ENCODE measurements around the gene LDAF1.
A peak's percentile ranks its signal among the peaks of the same experiment; 100 is the strongest.
"Not testable (repeated sequence)": the region's sequence is repeated elsewhere in the genome, so short reads cannot be mapped to it uniquely, and the experiment has no call there.

Gene LDAF1

GRCh38 chr16:21158208-21159110 is at the start of gene LDAF1:
LDAF1 (plus strand) TSS chr16:21158674; CDS start chr16:21161183, 2,509 bp downstream.
- DNase-seq (ENCODE audit: low spot score), result peak; percentile 93
- in situ Hi-C loops (cut with MboI; ENCODE audit: low sequenced_read_pairs, unreplicated experiment), result no loop called here
- no peak for TF ChIP-seq CTCF (IDR thresholded peaks at IDR 0.05; ENCODE audit: borderline replicate concordance, control extremely low read depth, extremely low read depth, insufficient read depth, missing control alignments)

GRCh38 chr16:21115551-21115950 is 42.9 kb upstream of the LDAF1 start:
- in situ Hi-C loops (cut with MboI; ENCODE audit: low sequenced_read_pairs, unreplicated experiment); DNase-seq (ENCODE audit: low spot score): not testable (repeated sequence)

- no peak for DNase-seq (ENCODE audit: low spot score)
- in situ Hi-C loops (cut with MboI; ENCODE audit: low sequenced_read_pairs, unreplicated experiment), result no loop called here
- no peak for TF ChIP-seq CTCF (IDR thresholded peaks at IDR 0.05; ENCODE audit: borderline replicate concordance, control extremely low read depth, extremely low read depth, insufficient read depth, missing control alignments)
Observed at GRCh38 chr16:21116148-21116693, 42.3 kb upstream of the LDAF1 start.

DNA sequence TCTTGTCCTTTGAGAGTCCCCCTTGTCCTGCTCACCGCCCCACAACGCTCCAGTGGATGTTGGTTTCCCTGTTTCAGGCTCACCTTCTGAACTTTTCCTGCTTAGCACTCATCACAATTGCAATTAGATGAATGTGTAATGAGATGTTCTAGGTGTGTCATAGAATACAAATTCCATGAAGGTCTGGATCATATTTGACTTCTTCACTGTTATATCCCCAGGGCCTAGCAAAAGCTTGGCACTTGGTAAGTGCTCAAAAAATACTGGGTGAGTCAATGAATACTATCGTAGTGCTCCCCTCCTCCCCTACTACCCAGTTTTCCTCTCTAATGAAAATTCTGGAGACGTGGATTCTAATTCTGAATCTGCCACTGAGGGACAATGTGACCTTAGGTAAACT is 40.9 kb upstream of the LDAF1 start:
- in situ Hi-C loops (cut with MboI; ENCODE audit: low sequenced_read_pairs, unreplicated experiment), result no loop called here
- no peak for TF ChIP-seq CTCF (IDR thresholded peaks at IDR 0.05; ENCODE audit: borderline replicate concordance, control extremely low read depth, extremely low read depth, insufficient read depth, missing control alignments)
- no peak for DNase-seq (ENCODE audit: low spot score)

DNA sequence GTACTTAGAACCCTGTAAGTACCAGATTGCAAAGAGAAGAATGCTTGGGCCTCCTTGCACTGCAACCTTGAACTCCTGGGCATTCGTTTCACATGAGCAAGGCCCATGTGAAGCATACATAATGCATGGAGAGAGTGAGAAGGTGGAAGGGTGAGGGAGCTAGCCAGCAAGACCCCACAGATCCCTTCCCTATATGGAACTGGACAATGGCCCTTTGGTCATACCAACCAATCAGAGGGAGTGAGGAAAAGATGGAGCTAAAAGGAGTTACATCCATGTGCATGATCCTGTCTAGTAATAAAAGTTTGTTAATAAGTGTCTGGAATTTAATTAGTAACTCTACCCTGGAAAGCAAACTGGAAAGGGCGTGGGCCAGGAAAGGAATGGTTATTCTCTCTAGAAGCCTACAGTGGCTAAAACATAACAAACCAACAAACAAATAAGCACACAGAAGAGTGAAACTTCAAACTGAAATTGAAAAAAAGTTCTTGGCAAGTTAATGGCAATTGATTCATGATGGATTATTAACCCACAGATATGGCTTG is 37.4 kb upstream of the LDAF1 start:
- DNase-seq (ENCODE audit: low spot score), result no peak
- no peak for TF ChIP-seq CTCF (IDR thresholded peaks at IDR 0.05; ENCODE audit: borderline replicate concordance, control extremely low read depth, extremely low read depth, insufficient read depth, missing control alignments)
- in situ Hi-C loops (cut with MboI; ENCODE audit: low sequenced_read_pairs, unreplicated experiment), result no loop called here

- in situ Hi-C loops (cut with MboI; ENCODE audit: low sequenced_read_pairs, unreplicated experiment), result no loop called here
- DNase-seq (ENCODE audit: low spot score), result no peak
- TF ChIP-seq CTCF (IDR thresholded peaks at IDR 0.05; ENCODE audit: borderline replicate concordance, control extremely low read depth, extremely low read depth, insufficient read depth, missing control alignments), result no peak
Observed at GRCh38 chr16:21125191-21125590, 33.3 kb upstream of the LDAF1 start.

DNA sequence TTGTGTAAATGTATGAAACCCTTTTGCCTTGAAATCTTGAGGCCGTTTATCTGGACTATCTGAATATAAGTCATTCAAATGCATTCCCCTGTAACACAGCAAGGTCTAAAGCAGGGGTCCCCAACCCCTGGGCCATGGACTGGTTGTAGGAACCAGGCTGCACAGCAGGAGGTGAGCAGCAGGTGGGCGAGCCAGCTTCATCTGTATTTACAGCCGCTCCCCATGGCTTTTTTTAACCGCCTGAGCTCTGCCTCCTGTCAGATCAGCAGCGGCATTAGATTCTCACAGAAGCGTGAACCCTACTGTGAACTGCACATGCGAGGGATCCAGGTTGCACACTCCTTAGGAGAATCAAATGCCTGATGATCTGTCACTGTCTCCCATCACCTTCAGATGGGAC is 32.0 kb upstream of the LDAF1 start:
- no peak for TF ChIP-seq CTCF (IDR thresholded peaks at IDR 0.05; ENCODE audit: borderline replicate concordance, control extremely low read depth, extremely low read depth, insufficient read depth, missing control alignments)
- in situ Hi-C loops (cut with MboI; ENCODE audit: low sequenced_read_pairs, unreplicated experiment), result no loop called here
- no peak for DNase-seq (ENCODE audit: low spot score)
